H1 (cell line): ENCODE results near the gene MLLT6. TPM values are rescaled to one million over a fixed set of nuclear protein-coding genes. Genes with fewer than 3 reads are reported as not detected.

Source experiments
- CTCF ChIA-PET: fragments of 300-600 bp; sonication (Branson Sonifier 250); formaldehyde crosslinking; loops from one replicate; lab custom pipeline; 2021; ENCODE audit not compliant: partially characterized antibody; lab: Charles Lee
- POLR2A ChIA-PET: fragments of 300-600 bp; sonication (Branson Sonifier 250); formaldehyde crosslinking; loops from one replicate; lab custom pipeline; 2021; ENCODE audit warnings: inconsistent platforms; ENCODE audit not compliant: partially characterized antibody; lab: Charles Lee
- DNase-seq, 2 experiments: peaks; one replicate each; pipeline versions ENCODE4 v3.0.0 to v3.0.0-alpha.2; 2010 to 2022; ENCODE audit warnings: low spot score in 2 of 2, low read depth in 1 of 2, mixed read lengths in 1 of 2
- FAIRE-seq: peaks from 2 replicates; lab custom pipeline; 2011; peaks lifted over from hg19 to GRCh38; lab: Jason Lieb, UNC
- H2AFZ ChIP-seq: 2 replicates; pipeline ENCODE4 v1.8.1; 2012; ENCODE audit warnings: low read length, inconsistent platforms
- H2AK5ac ChIP-seq: 2 replicates; pipeline ENCODE4 v1.6.1; 2013; ENCODE audit warnings: low read depth, low read length
- H2BK120ac ChIP-seq: replicated peaks from 2 replicates; pipeline ENCODE3; 2013; ENCODE audit warnings: low read depth, low read length, inconsistent platforms
- H2BK12ac ChIP-seq: 2 replicates; pipeline ENCODE4 v1.6.1; 2013; ENCODE audit warnings: low read depth, low read length
- H2BK15ac ChIP-seq: 2 replicates; pipeline ENCODE4 v1.6.1; 2013; ENCODE audit warnings: low read length
- H2BK20ac ChIP-seq: 2 replicates; pipeline ENCODE4 v1.6.1; 2013; ENCODE audit warnings: low read length
- H2BK5ac ChIP-seq: 2 replicates; pipeline ENCODE4 v1.6.1; 2013; ENCODE audit warnings: low read depth, low read length
- H3K14ac ChIP-seq: 2 replicates; pipeline ENCODE4 v1.6.1; 2013; ENCODE audit warnings: inconsistent platforms; ENCODE audit not compliant: insufficient read length
- H3K18ac ChIP-seq: 2 replicates; pipeline ENCODE4 v1.6.1; 2013; ENCODE audit warnings: low read length; ENCODE audit errors: extremely low read depth
- H3K23ac ChIP-seq: 2 replicates; pipeline ENCODE4 v1.6.1; 2013; ENCODE audit warnings: inconsistent platforms; ENCODE audit not compliant: insufficient read length
- H3K23me2 ChIP-seq: 2 replicates; pipeline ENCODE4 v1.6.1; 2013; ENCODE audit warnings: low read depth, low read length
- H3K27ac ChIP-seq: 2 replicates; pipeline ENCODE4 v1.6.1; 2011; ENCODE audit warnings: low read depth, low read length, inconsistent platforms
- H3K27me3 ChIP-seq, 4 experiments: replicated peaks in 1 of 4; 1 replicate in 1 of 4; 2 replicates in 3 of 4; pipeline versions ENCODE4 v1.6.1 to v1.8.1; 2011 to 2013; ENCODE audit warnings: low read length in 3 of 4, mild to moderate bottlenecking in 3 of 4, inconsistent platforms in 2 of 4, mixed read lengths in 2 of 4, moderate library complexity in 1 of 4; ENCODE audit not compliant: control insufficient read depth in 3 of 4, insufficient read depth in 3 of 4; ENCODE audit errors: extremely low read depth in 1 of 4
- H3K36me3 ChIP-seq, 4 experiments: 2 replicates each; pipeline versions ENCODE4 v1.6.1 to v1.8.1; 2011 to 2013; ENCODE audit warnings: mild to moderate bottlenecking in 4 of 4, low read length in 3 of 4, moderate library complexity in 2 of 4, control low read depth in 1 of 4, inconsistent platforms in 1 of 4; ENCODE audit not compliant: insufficient read depth in 4 of 4, control insufficient read depth in 2 of 4
- H3K4ac ChIP-seq: replicated peaks from 2 replicates; pipeline ENCODE3; 2013; ENCODE audit warnings: low read length, low read depth, mixed read lengths, inconsistent platforms; ENCODE audit not compliant: insufficient read length
- H3K4me1 ChIP-seq, 4 experiments: replicated peaks in 1 of 4; 1 replicate in 1 of 4; 2 replicates in 3 of 4; pipeline versions ENCODE4 v1.6.1 to v1.8.1; 2011 to 2013; ENCODE audit warnings: low read length in 3 of 4, inconsistent platforms in 2 of 4, mixed read lengths in 1 of 4; ENCODE audit not compliant: insufficient read depth in 4 of 4, control insufficient read depth in 3 of 4
- H3K4me2 ChIP-seq, 2 experiments: 2 replicates each; pipeline versions ENCODE4 v1.6.1 to v1.8.1; 2011 to 2013; ENCODE audit warnings: low read depth in 2 of 2, low read length in 2 of 2, control low read depth in 1 of 2, inconsistent platforms in 1 of 2, mild to moderate bottlenecking in 1 of 2; ENCODE audit not compliant: insufficient read depth in 1 of 2
- H3K4me3 ChIP-seq, 4 experiments: fragments of 200-600, 300-600 bp in 1 of 4; sonication (generic), shearing (Covaris generic), sonication (Bioruptor Twin) in 1 of 4; 2 replicates each; pipeline versions ENCODE4 v1.5.1 to v1.8.1; 2011 to 2016; ENCODE audit warnings: low read length in 4 of 4, low read depth in 3 of 4, control low read depth in 2 of 4, inconsistent platforms in 2 of 4, mild to moderate bottlenecking in 2 of 4, mixed read lengths in 1 of 4, moderate library complexity in 1 of 4; ENCODE audit not compliant: insufficient read depth in 2 of 4; ENCODE audit errors: extremely low read depth in 1 of 4
- H3K56ac ChIP-seq: replicated peaks from 2 replicates; pipeline ENCODE3; 2013; ENCODE audit warnings: low read depth, mild to moderate bottlenecking, mixed read lengths, low read length, inconsistent platforms; ENCODE audit not compliant: insufficient read length
- H3K79me1 ChIP-seq: 2 replicates; pipeline ENCODE4 v1.6.1; 2013; ENCODE audit warnings: low read depth, low read length, control low read depth
- H3K79me2 ChIP-seq, 2 experiments: 2 replicates each; pipeline versions ENCODE4 v1.6.1 to v1.8.1; 2012 to 2013; ENCODE audit warnings: low read length in 2 of 2, mild to moderate bottlenecking in 2 of 2, inconsistent platforms in 1 of 2; ENCODE audit not compliant: insufficient read depth in 2 of 2, control insufficient read depth in 1 of 2
- H3K9ac ChIP-seq, 4 experiments: replicated peaks in 1 of 4; 1 replicate in 1 of 4; 2 replicates in 3 of 4; pipeline versions ENCODE4 v1.6.1 to v1.8.1; 2011 to 2013; ENCODE audit warnings: low read depth in 3 of 4, low read length in 3 of 4, control low read depth in 2 of 4, mild to moderate bottlenecking in 2 of 4, moderate library complexity in 2 of 4, inconsistent platforms in 1 of 4; ENCODE audit errors: extremely low read depth in 1 of 4
- H3K9me3 ChIP-seq, 2 experiments: 2 replicates each; pipeline versions ENCODE4 v1.6.1 to v1.8.1; 2012 to 2013; ENCODE audit warnings: mild to moderate bottlenecking in 2 of 2, moderate library complexity in 2 of 2, control low read depth in 1 of 2, inconsistent platforms in 1 of 2, low read depth in 1 of 2, low read length in 1 of 2, mixed read lengths in 1 of 2; ENCODE audit not compliant: insufficient read depth in 2 of 2
- H4K20me1 ChIP-seq, 2 experiments: replicated peaks in 1 of 2; 2 replicates each; pipeline versions ENCODE3 to v1.8.1; 2011 to 2013; ENCODE audit warnings: inconsistent platforms in 2 of 2, low read length in 2 of 2, mild to moderate bottlenecking in 1 of 2; ENCODE audit not compliant: insufficient read depth in 2 of 2, control insufficient read depth in 1 of 2
- H4K5ac ChIP-seq: 2 replicates; pipeline ENCODE4 v1.6.1; 2013; ENCODE audit warnings: low read length, low read depth, mixed read lengths, inconsistent platforms; ENCODE audit not compliant: insufficient read length
- H4K8ac ChIP-seq: 2 replicates; pipeline ENCODE4 v1.8.0; 2013; ENCODE audit warnings: mild to moderate bottlenecking, moderate library complexity, low read length, inconsistent platforms; ENCODE audit not compliant: insufficient read depth; ENCODE audit errors: extremely low read depth
- H4K91ac ChIP-seq: replicated peaks from 2 replicates; pipeline ENCODE3; 2013; ENCODE audit warnings: low read length, mixed read lengths, inconsistent platforms; ENCODE audit not compliant: insufficient read length
- E2F6 ChIP-seq: IDR thresholded peaks from 2 replicates; pipeline ENCODE4 v1.6.1; 2012; ENCODE audit warnings: inconsistent platforms
- MAX ChIP-seq: IDR thresholded peaks from 2 replicates; pipeline ENCODE4 v1.6.1; 2012; ENCODE audit warnings: inconsistent platforms
- RAD21 ChIP-seq, 2 experiments: IDR thresholded peaks in 1 of 2; conservative IDR thresholded peaks in 1 of 2; 2 replicates each; pipeline ENCODE4 v1.6.1; 2011; ENCODE audit warnings: low read depth in 2 of 2, low read length in 2 of 2, improper control_type of control experiment in 1 of 2, inconsistent platforms in 1 of 2, mild to moderate bottlenecking in 1 of 2, moderate library complexity in 1 of 2
- SP1 ChIP-seq: IDR thresholded peaks from 2 replicates; pipeline ENCODE4 v1.6.1; 2011; ENCODE audit warnings: low read depth, low read length
- TBP ChIP-seq: IDR thresholded peaks from 2 replicates; pipeline ENCODE4 v1.6.1; 2011; ENCODE audit warnings: low read depth, low read length, improper control_type of control experiment
- WGBS, 2 experiments: shearing (Covaris generic) in 1 of 2; methylation state at CpG; one replicate each; pipeline versions ENCODE4 v1.1.6 to v1.1.7; 2013 to 2015; ENCODE audit warnings: low lambda C conversion rate in 2 of 2, mixed read lengths in 2 of 2, inconsistent platforms in 1 of 2, low coverage in 1 of 2, missing lambda C conversion rate in 1 of 2; ENCODE audit not compliant: insufficient replicate concordance in 2 of 2, insufficient coverage in 1 of 2, insufficient read length in 1 of 2; ENCODE audit errors: extremely low coverage in 1 of 2, missing lambda C conversion rate in 1 of 2; 5-methylcytosine and 5-hydroxymethylcytosine counted together
- polyA plus RNA-seq, 7 experiments: library from polyadenylated mRNA; depleted of rRNA in 3 of 7; stranded (reverse) in 5 of 7; unstranded in 2 of 7; fragments of >200 nt in 5 of 7; fragments of 200-250 nt in 2 of 7; gene quantifications; 1 replicate in 5 of 7; 2 replicates in 1 of 7; 4 replicates in 1 of 7; pipeline versions ENCODE4 v1.2.1 to v1.2.3, GENCODE V29; 2011 to 2013; ENCODE audit warnings: missing spikeins in 2 of 7, mixed read lengths in 2 of 7
- total RNA-seq: library from RNA; stranded (reverse); fragmentation: NEBNext Ultra II Directional; extraction: Animal tissue kit (Norgen Biotek cat#: 25700); gene quantifications from 2 replicates; pipeline ENCODE4 v1.2.1, GENCODE V29; 2021

Gene MLLT6
- total and polyA plus RNA-seq, 2 of the 8 experiments (the other 6 are each of a cell fraction or from before 2014, with no cell fraction given), result 6.5 to 8.0 TPM

- Histone ChIP-seq H3K23ac (no peak overlapping the region), H3K27ac (no peak overlapping the region), H3K36me3 (no peaks in the 10 kb centered on the region), H2BK15ac (no peak overlapping the region), H4K8ac (no peak overlapping the region), H3K9ac (no peak overlapping the region), H3K4ac (no peak overlapping the region), H2AFZ (no peak overlapping the region), H2BK20ac (no peak overlapping the region), H2BK5ac (no peak overlapping the region), H3K9me3 (no peaks in the 10 kb centered on the region), H3K79me2 (no peaks in the 10 kb centered on the region), H4K91ac (no peak overlapping the region), H3K79me1 (no peaks in the 10 kb centered on the region)
- no peak for FAIRE-seq
- POLR2A ChIA-PET, result interaction anchor here (1.0 to 1.1 kb wide), 2 partner anchors 19 to 21 kb away, joined by 3 to 4 read pairs; no protein-coding TSS in a partner anchor
- whole genome bisulfite sequencing, 2 experiments, result 93% methylated on average over 10 of the region's 10 CpGs; no CpG with 5 or more reads in 1 of the 2 experiments
- TF ChIP-seq SP1, result peak; percentile 48; the same call in 1 of the 2 replicates
- no peak for TF ChIP-seq RAD21 (IDR thresholded peaks at IDR 0.05 in 1 of 2, conservative IDR thresholded peaks at IDR 0.05 in 1 of 2; ENCODE audit: low read depth in 2 of 2, low read length in 2 of 2)
- TF ChIP-seq E2F6, result peak; percentile 84
- no peak for TF ChIP-seq TBP
- peak; percentile 86 for TF ChIP-seq MAX
- TF ChIP-seq, all 59 proteins: peak for 3
- Histone ChIP-seq H3K4me3 (no peak overlapping the region), H2AK5ac (no peak overlapping the region), H3K14ac (no peak overlapping the region), H3K27me3 (peaks cover 0 to 26% (median 13%) of the 10 kb centered on the region in 4 experiments; a peak in 6 of 7 replicates), H2BK12ac (no peak overlapping the region), H3K56ac (no peak overlapping the region), H3K4me1 (peaks cover 2 to 8% (median 4%) of the 10 kb centered on the region in 4 experiments), H3K18ac (no peak overlapping the region), H4K5ac (no peak overlapping the region), H3K4me2 (no peak overlapping the region), H4K20me1 (no peaks in the 10 kb centered on the region), H2BK120ac (no peak overlapping the region), H3K23me2 (peaks cover 2% of the 10 kb centered on the region; the same call in 1 of the 2 replicates)
- no peak for DNase-seq
- CTCF ChIA-PET, result interaction anchor here (1.0 to 3.7 kb wide), 4 partner anchors 10 to 146 kb away, joined by 3 to 17 read pairs (median 14); no protein-coding TSS in a partner anchor
Measured at GRCh38 chr17:38725066-38725465, 20.0 kb downstream of the MLLT6 start.
